ENCODE measurements around the gene PKIB. TPM values are rescaled to one million over a fixed set of nuclear protein-coding genes. Genes with fewer than 3 reads are reported as not detected.
A peak's percentile ranks its signal among the peaks of the same experiment; 100 is the strongest.

The PKIB gene
- total RNA-seq, 1 donor from 2014 or later: 74.6 TPM

GRCh38 chr6:122621638-122622037 is 11.4 kb downstream of the PKIB start:
- TF ChIP-seq, protein P1, sequence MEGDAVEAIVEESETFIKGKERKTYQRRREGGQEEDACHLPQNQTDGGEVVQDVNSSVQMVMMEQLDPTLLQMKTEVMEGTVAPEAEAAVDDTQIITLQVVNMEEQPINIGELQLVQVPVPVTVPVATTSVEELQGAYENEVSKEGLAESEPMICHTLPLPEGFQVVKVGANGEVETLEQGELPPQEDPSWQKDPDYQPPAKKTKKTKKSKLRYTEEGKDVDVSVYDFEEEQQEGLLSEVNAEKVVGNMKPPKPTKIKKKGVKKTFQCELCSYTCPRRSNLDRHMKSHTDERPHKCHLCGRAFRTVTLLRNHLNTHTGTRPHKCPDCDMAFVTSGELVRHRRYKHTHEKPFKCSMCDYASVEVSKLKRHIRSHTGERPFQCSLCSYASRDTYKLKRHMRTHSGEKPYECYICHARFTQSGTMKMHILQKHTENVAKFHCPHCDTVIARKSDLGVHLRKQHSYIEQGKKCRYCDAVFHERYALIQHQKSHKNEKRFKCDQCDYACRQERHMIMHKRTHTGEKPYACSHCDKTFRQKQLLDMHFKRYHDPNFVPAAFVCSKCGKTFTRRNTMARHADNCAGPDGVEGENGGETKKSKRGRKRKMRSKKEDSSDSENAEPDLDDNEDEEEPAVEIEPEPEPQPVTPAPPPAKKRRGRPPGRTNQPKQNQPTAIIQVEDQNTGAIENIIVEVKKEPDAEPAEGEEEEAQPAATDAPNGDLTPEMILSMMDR (IDR thresholded peaks at IDR 0.05; ENCODE audit: insufficient read depth, low read depth, low read length): no peak
- TF ChIP-seq EZH2 (IDR thresholded peaks at IDR 0.05; ENCODE audit: insufficient read depth, low read length): no peak
- Mint-ChIP-seq H3K27me3 (ENCODE audit: low read depth, unreplicated experiment) (no peaks in the 10 kb centered on the region), H3K9me3 (ENCODE audit: unreplicated experiment) (no peaks in the 10 kb centered on the region), H3K4me1 (ENCODE audit: low read depth, unreplicated experiment) (peaks cover 28% of the 10 kb centered on the region), H3K4me3 (ENCODE audit: unreplicated experiment) (no peak overlapping the region), H3K36me3 (ENCODE audit: low read depth, unreplicated experiment) (no peaks in the 10 kb centered on the region), H3K27ac (ENCODE audit: unreplicated experiment) (no peak overlapping the region)
- no peak overlapping the region for H3K9ac ChIP-seq (ENCODE audit: low read length)
- no peaks in the 10 kb centered on the region for H3K27me3 ChIP-seq (ENCODE audit: insufficient read depth, low read length)
- no peak for FAIRE-seq
- no peaks in the 10 kb centered on the region for H3K79me2 ChIP-seq (ENCODE audit: insufficient read depth, low read length)
- H3K4me2 ChIP-seq (ENCODE audit: low read length): no peak overlapping the region
- no peaks in the 10 kb centered on the region for H4K20me1 ChIP-seq (ENCODE audit: insufficient read depth, low read length)
- H3K4me3 ChIP-seq (ENCODE audit: insufficient read depth, low read depth, low read length): no peak overlapping the region
- no peak for DNase-seq (ENCODE audit: low read depth)
- H3K9me3 ChIP-seq (ENCODE audit: insufficient read depth, low read depth, low read length): no peaks in the 10 kb centered on the region
- H3K4me1 ChIP-seq (ENCODE audit: insufficient read depth, low read length): no peaks in the 10 kb centered on the region
- H3K27ac ChIP-seq (ENCODE audit: low read depth, low read length): no peak overlapping the region
- H2AFZ ChIP-seq (ENCODE audit: low read depth, low read length): no peak overlapping the region
- H3K36me3 ChIP-seq (ENCODE audit: insufficient read depth, low read length): no peaks in the 10 kb centered on the region

- Mint-ChIP-seq H3K27me3 (ENCODE audit: low read depth, unreplicated experiment) (no peaks in the 10 kb centered on the region), H3K27ac (ENCODE audit: unreplicated experiment) (peak overlapping the region; percentile 80), H3K9me3 (ENCODE audit: unreplicated experiment) (no peaks in the 10 kb centered on the region), H3K4me1 (ENCODE audit: low read depth, unreplicated experiment) (peaks cover 32% of the 10 kb centered on the region), H3K4me3 (ENCODE audit: unreplicated experiment) (no peak overlapping the region), H3K36me3 (ENCODE audit: low read depth, unreplicated experiment) (no peaks in the 10 kb centered on the region)
- Histone ChIP-seq H4K20me1 (ENCODE audit: insufficient read depth, low read length) (no peaks in the 10 kb centered on the region), H3K79me2 (ENCODE audit: insufficient read depth, low read length) (no peaks in the 10 kb centered on the region), H3K9ac (ENCODE audit: low read length) (no peak overlapping the region), H3K9me3 (ENCODE audit: insufficient read depth, low read depth, low read length) (no peaks in the 10 kb centered on the region), H3K27me3 (ENCODE audit: insufficient read depth, low read length) (no peaks in the 10 kb centered on the region), H3K4me3 (ENCODE audit: insufficient read depth, low read depth, low read length) (no peak overlapping the region), H2AFZ (ENCODE audit: low read depth, low read length) (no peak overlapping the region), H3K36me3 (ENCODE audit: insufficient read depth, low read length) (no peaks in the 10 kb centered on the region), H3K4me1 (ENCODE audit: insufficient read depth, low read length) (no peaks in the 10 kb centered on the region), H3K4me2 (ENCODE audit: low read length) (no peak overlapping the region), H3K27ac (ENCODE audit: low read depth, low read length) (no peak overlapping the region)
- DNase-seq (ENCODE audit: low read depth): peak; percentile 36
- no peak for FAIRE-seq
- TF ChIP-seq, protein P1 (IDR thresholded peaks at IDR 0.05; ENCODE audit: insufficient read depth, low read depth, low read length): no peak
- no peak for TF ChIP-seq EZH2 (IDR thresholded peaks at IDR 0.05; ENCODE audit: insufficient read depth, low read length)
Measured at GRCh38 chr6:122622479-122622878, 12.3 kb downstream of the PKIB start.

DNA sequence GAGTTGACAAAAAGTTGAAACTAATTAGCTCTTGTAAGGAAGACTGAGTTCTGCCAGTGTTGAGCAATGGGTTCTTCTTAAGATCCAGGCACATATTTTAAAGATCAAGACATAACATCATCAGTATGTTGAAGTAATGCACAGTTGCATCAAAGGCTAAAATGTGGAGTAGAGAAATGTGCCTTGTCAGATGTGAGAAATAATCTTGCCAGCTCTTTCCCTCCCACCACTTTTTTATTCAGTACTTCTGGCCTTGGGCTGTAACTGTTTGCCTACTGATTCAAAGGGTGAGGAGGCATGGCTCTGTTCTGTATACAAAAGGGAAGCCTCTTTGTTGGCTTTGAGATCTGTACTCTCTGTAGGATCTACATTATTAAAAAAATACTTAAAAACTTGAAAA is 13.1 kb downstream of the PKIB start:
- Histone ChIP-seq H3K4me3 (ENCODE audit: insufficient read depth, low read depth, low read length) (no peak overlapping the region), H3K9ac (ENCODE audit: low read length) (no peak overlapping the region), H3K4me1 (ENCODE audit: insufficient read depth, low read length) (no peaks in the 10 kb centered on the region), H3K27ac (ENCODE audit: low read depth, low read length) (no peak overlapping the region), H3K4me2 (ENCODE audit: low read length) (no peak overlapping the region), H3K27me3 (ENCODE audit: insufficient read depth, low read length) (no peaks in the 10 kb centered on the region), H3K36me3 (ENCODE audit: insufficient read depth, low read length) (no peaks in the 10 kb centered on the region), H4K20me1 (ENCODE audit: insufficient read depth, low read length) (no peaks in the 10 kb centered on the region), H3K9me3 (ENCODE audit: insufficient read depth, low read depth, low read length) (no peaks in the 10 kb centered on the region), H3K79me2 (ENCODE audit: insufficient read depth, low read length) (no peaks in the 10 kb centered on the region), H2AFZ (ENCODE audit: low read depth, low read length) (no peak overlapping the region)
- H3K4me3 Mint-ChIP-seq (ENCODE audit: unreplicated experiment): no peak overlapping the region
- H3K4me1 Mint-ChIP-seq (ENCODE audit: low read depth, unreplicated experiment): peaks cover 33% of the 10 kb centered on the region
- peak; percentile 27 for DNase-seq (ENCODE audit: low read depth)
- H3K36me3 Mint-ChIP-seq (ENCODE audit: low read depth, unreplicated experiment): no peaks in the 10 kb centered on the region
- no peak for FAIRE-seq
- no peaks in the 10 kb centered on the region for H3K9me3 Mint-ChIP-seq (ENCODE audit: unreplicated experiment)
- TF ChIP-seq EZH2 (IDR thresholded peaks at IDR 0.05; ENCODE audit: insufficient read depth, low read length): no peak
- TF ChIP-seq, protein P1 (IDR thresholded peaks at IDR 0.05; ENCODE audit: insufficient read depth, low read depth, low read length): no peak
- no peaks in the 10 kb centered on the region for H3K27me3 Mint-ChIP-seq (ENCODE audit: low read depth, unreplicated experiment)
- H3K27ac Mint-ChIP-seq (ENCODE audit: unreplicated experiment): peak overlapping the region; percentile 56

Measured in astrocyte (in vitro differentiated cells and primary cell).